SK-N-SH (cell line): ENCODE data around the gene CNDP2.

Source experiments
- EZH2phosphoT487 ChIP-seq: fragments of 200-600 bp; sonication (generic); IDR thresholded peaks from 2 replicates; pipeline ENCODE4 v1.6.1; 2017; ENCODE audit warnings: low read depth, mixed run types, mild to moderate bottlenecking, antibody characterized with exemption, moderate library complexity, borderline replicate concordance
- MXI1 ChIP-seq: IDR thresholded peaks from 2 replicates; pipeline ENCODE4 v1.6.1; 2012; ENCODE audit warnings: mild to moderate bottlenecking, low read depth, low read length, improper control_type of control experiment
- NFIC ChIP-seq: IDR thresholded peaks from 2 replicates; pipeline ENCODE4 v1.4.0; 2012; ENCODE audit warnings: borderline replicate concordance
- RCOR1 ChIP-seq: fragments of 150-350 bp; IDR thresholded peaks from 2 replicates; pipeline ENCODE4 v1.6.1; 2017; ENCODE audit warnings: antibody characterized with exemption, low read length
- REST ChIP-seq: IDR thresholded peaks from 2 replicates; pipeline ENCODE4 v1.6.1; 2012; ENCODE audit warnings: mild to moderate bottlenecking, low read depth, low read length, moderate library complexity
- ZBTB33 ChIP-seq: IDR thresholded peaks from 2 replicates; pipeline ENCODE4 v1.4.0; 2012; ENCODE audit warnings: low read depth, borderline replicate concordance
- TF ChIP-seq, protein P1 (sequence below): fragments of 200-600 bp; sonication (generic); IDR thresholded peaks from 2 replicates; pipeline ENCODE4 v1.6.1; 2017; ENCODE audit warnings: antibody characterized with exemption, mild to moderate bottlenecking, moderate library complexity

DNA sequence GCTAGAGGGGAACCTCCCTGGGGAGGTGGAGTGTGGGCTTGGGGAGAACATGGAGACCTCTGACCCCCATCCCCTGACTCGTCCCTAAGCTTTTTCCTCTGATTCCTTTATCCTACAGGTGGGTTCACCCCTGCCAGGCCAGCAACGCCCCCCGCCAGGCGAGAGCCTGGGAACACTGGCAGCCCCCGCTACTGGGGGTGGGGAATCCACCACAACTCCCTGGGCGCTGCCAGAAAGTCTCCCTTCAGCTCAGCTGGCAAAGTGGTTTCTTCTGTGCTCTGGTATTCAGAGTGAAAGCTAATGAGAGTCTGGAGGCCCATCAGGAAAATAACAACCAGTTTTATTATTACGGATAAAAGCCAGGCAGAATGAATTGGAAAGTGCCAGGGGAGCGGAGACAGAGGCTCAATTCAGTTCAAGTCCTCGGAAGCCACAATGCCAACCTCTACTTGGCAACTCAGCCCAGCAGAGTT lies 41.8 kb upstream of the CNDP2 start:
- TF ChIP-seq EZH2phosphoT487 (no peak), RCOR1 (no peak), REST (no peak), ZBTB33 (no peak), MXI1 (no peak), NFIC (no peak)
- TF ChIP-seq, protein P1, sequence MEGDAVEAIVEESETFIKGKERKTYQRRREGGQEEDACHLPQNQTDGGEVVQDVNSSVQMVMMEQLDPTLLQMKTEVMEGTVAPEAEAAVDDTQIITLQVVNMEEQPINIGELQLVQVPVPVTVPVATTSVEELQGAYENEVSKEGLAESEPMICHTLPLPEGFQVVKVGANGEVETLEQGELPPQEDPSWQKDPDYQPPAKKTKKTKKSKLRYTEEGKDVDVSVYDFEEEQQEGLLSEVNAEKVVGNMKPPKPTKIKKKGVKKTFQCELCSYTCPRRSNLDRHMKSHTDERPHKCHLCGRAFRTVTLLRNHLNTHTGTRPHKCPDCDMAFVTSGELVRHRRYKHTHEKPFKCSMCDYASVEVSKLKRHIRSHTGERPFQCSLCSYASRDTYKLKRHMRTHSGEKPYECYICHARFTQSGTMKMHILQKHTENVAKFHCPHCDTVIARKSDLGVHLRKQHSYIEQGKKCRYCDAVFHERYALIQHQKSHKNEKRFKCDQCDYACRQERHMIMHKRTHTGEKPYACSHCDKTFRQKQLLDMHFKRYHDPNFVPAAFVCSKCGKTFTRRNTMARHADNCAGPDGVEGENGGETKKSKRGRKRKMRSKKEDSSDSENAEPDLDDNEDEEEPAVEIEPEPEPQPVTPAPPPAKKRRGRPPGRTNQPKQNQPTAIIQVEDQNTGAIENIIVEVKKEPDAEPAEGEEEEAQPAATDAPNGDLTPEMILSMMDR: no peak
